H1 (cell line): Measurements from ENCODE around the gene BPIFB2. TPM values are rescaled to one million over a fixed set of nuclear protein-coding genes. Genes with fewer than 3 reads are reported as not detected.

Source experiments
- ASH2L ChIP-seq: fragments of 200-600, 300-600 bp; sonication (generic); IDR thresholded peaks from one replicate; pipeline ENCODE4 v1.7.1; 2017; ENCODE audit warnings: low read length
- CHD7 ChIP-seq: fragments of 300-600 bp; sonication (generic); IDR thresholded peaks from 2 replicates; pipeline ENCODE4 v1.7.1; 2012; ENCODE audit warnings: low read length, moderate library complexity, mild to moderate bottlenecking, inconsistent platforms; ENCODE audit not compliant: insufficient replicate concordance
- NANOG ChIP-seq: IDR thresholded peaks from 2 replicates; pipeline ENCODE4 v1.6.1; 2011; ENCODE audit warnings: low read length, low read depth, mild to moderate bottlenecking, inconsistent platforms; ENCODE audit not compliant: insufficient read depth, poor library complexity, severe bottlenecking
- RFX5 ChIP-seq: IDR thresholded peaks from 2 replicates; pipeline ENCODE4 v1.6.1; 2011; ENCODE audit warnings: low read depth, low read length, improper control_type of control experiment, borderline replicate concordance
- TAF7 ChIP-seq: optimal IDR thresholded peaks from 2 replicates; pipeline ENCODE3; 2011; ENCODE audit warnings: low read depth, mild to moderate bottlenecking, inconsistent platforms, low read length, moderate library complexity, borderline replicate concordance
- TCF12 ChIP-seq: IDR thresholded peaks from 2 replicates; pipeline ENCODE4 v1.6.1; 2011; ENCODE audit warnings: low read depth, mild to moderate bottlenecking, low read length
- polyA plus RNA-seq, 7 experiments: library from polyadenylated mRNA; depleted of rRNA in 3 of 7; stranded (reverse) in 5 of 7; unstranded in 2 of 7; fragments of >200 nt in 5 of 7; fragments of 200-250 nt in 2 of 7; gene quantifications; 1 replicate in 5 of 7; 2 replicates in 1 of 7; 4 replicates in 1 of 7; pipeline versions ENCODE4 v1.2.1 to v1.2.3, GENCODE V29; 2011 to 2013; ENCODE audit warnings: missing spikeins in 2 of 7, mixed read lengths in 2 of 7
- total RNA-seq: library from RNA; stranded (reverse); fragmentation: NEBNext Ultra II Directional; extraction: Animal tissue kit (Norgen Biotek cat#: 25700); gene quantifications from 2 replicates; pipeline ENCODE4 v1.2.1, GENCODE V29; 2021
- TF ChIP-seq, protein P1 (sequence below): IDR thresholded peaks from 2 replicates; pipeline ENCODE4 v1.6.1; 2012; ENCODE audit warnings: low read length, inconsistent platforms

Gene BPIFB2
- total and polyA plus RNA-seq, 2 of the 8 experiments (the other 6 are each of a cell fraction or from before 2014, with no cell fraction given) = not detected

DNA sequence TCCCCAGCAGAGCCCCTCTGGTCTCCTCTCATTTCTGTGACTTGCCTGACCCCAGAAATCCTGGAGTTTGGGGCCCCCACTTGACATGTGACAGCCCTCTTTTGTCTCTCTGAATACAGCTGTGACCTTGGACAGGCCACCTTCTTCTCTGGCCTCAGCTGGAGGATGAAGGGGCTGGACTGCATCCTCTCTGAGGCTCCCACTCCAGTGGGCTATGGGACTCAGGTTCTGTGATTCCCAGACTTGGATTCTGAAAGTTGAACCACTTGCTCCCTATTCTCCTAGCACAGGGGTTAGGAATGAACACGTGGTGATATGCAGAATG is 55.3 kb downstream of the BPIFB2 start (continued):
- no peak for TF ChIP-seq CHD7
- TF ChIP-seq ASH2L = no peak
- no peak for TF ChIP-seq TCF12
- TF ChIP-seq, protein P1, sequence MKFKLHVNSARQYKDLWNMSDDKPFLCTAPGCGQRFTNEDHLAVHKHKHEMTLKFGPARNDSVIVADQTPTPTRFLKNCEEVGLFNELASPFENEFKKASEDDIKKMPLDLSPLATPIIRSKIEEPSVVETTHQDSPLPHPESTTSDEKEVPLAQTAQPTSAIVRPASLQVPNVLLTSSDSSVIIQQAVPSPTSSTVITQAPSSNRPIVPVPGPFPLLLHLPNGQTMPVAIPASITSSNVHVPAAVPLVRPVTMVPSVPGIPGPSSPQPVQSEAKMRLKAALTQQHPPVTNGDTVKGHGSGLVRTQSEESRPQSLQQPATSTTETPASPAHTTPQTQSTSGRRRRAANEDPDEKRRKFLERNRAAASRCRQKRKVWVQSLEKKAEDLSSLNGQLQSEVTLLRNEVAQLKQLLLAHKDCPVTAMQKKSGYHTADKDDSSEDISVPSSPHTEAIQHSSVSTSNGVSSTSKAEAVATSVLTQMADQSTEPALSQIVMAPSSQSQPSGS = no peak
- TF ChIP-seq TAF7 = no peak
- no peak for TF ChIP-seq RFX5
- no peak for TF ChIP-seq NANOG
